ENCODE results near the gene RFX1. TPM values are rescaled to one million over a fixed set of nuclear protein-coding genes. Genes with fewer than 3 reads are reported as not detected.

The RFX1 gene
- total and polyA plus RNA-seq, 9 of the 15 experiments (the other 6 are each of a cell fraction or from before 2014, with no cell fraction given), result 0.14 to 19.3 (median 1.2) TPM

DNA sequence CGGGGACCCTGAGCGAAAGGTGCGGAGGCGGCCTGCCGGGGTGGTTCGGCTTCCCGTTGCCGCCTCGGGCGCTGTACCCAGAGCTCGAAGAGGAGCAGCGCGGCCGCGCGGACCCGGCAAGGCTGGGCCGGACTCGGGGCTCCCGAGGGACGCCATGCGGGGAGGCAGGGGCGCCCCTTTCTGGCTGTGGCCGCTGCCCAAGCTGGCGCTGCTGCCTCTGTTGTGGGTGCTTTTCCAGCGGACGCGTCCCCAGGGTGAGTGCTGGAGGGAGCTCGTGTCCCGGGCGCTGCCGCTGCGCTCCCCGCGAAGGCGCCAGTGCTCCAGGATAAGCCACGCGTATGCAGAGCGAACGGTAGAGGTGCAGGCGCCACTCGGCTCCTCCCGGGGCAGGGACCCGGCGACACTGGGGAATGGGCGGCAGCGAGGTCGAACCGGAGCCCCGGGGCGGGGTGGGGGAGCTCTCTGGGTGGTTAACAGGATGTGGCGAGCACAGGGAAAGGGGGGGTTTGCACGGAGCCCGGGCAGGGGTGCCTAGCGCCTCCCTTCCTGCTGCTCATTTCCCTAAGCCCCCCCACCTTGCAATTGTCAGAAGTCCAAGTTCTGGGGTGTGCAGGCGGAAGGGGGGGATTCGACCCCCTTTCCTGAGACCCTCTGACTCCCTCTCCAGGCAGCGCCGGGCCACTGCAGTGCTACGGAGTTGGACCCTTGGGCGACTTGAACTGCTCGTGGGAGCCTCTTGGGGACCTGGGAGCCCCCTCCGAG is 25.8 kb upstream of the RFX1 start, which contains the start of gene IL27RA (continued):
- peak; percentile 38; the same call in 1 of the 2 replicates for TF ChIP-seq NKRF (IDR thresholded peaks at IDR 0.05; ENCODE audit: borderline replicate concordance)
- no peak for TF ChIP-seq SRF (CRISPR knock-in tag; IDR thresholded peaks at IDR 0.05)
- no peak for TF ChIP-seq ZNF589 (CRISPR knock-in tag; IDR thresholded peaks at IDR 0.05; ENCODE audit: low read depth)
- TF ChIP-seq CREB5 (CRISPR knock-in tag; IDR thresholded peaks at IDR 0.05), result no peak
- TF ChIP-seq TEAD1 (CRISPR knock-in tag; IDR thresholded peaks at IDR 0.05), result peak in 1 of 2 experiments; percentile 59; a peak in 1 of 4 replicates
- TF ChIP-seq, protein P1, sequence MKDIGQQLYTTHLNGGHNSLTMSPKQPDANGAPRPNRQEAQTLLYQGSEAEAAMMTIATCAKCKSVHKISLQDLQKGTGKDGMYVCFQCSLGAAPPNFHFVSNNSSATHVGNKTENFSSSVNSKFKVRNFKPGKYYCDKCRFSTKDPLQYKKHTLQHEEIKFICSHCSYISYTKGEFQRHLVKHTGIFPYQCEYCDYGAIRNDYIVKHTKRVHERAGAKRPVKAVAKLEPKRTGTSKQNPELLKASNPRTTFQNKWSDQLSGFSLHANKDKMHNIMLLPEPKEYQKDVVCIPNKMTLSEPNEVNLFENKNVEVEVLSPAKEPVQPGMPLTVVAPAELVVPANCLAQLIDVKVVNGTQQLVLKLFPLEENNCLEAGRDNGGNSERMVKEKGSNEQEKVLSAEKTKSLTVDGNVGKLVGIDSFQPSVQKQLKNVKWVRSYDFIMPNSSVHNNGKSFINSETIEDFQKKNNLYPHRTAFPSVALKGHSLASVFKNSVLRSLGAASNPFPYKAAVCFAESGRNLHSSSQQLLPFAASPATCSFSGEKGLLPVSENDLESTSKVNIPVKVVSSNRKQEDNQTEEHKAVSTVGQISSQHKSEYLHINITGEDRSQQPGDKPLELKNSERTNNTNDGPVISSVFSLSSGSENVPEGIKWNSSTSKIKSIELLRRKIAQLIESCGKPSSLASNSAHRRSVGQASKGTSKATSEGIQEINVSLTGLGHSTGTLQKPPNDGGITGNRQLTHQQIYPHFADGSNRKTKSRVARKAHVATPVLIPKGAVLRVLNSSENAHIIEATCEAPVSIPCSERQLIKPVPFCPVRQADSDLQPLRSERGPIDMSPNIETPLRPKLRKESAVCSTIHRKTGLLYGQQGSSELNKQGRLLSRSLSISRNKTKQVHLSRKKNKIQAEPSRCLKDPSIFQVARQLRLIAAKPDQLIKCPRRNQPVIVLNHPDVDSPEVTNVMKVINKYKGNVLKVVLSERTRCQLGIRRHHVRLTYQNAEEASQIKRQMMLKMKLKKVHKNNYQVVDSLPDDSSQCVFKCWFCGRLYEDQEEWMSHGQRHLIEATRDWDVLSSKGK (CRISPR knock-in tag; IDR thresholded peaks at IDR 0.05), result no peak
- no peak for TF ChIP-seq ZBED1 (IDR thresholded peaks at IDR 0.05)
- no peak for TF ChIP-seq SIN3A (IDR thresholded peaks at IDR 0.05; ENCODE audit: borderline replicate concordance in 2 of 2, control insufficient read depth in 1 of 2, low read depth in 2 of 2, low read length in 2 of 2)
- TF ChIP-seq ZNF165 (CRISPR knock-in tag; IDR thresholded peaks at IDR 0.05; ENCODE audit: borderline replicate concordance), result no peak
- TF ChIP-seq NCOA4 (IDR thresholded peaks at IDR 0.05; ENCODE audit: partially characterized antibody), result no peak
